Psoas muscle (tissue), 8 donors: ENCODE results near the gene HDLBP. TPM values are rescaled to one million over a fixed set of nuclear protein-coding genes. Genes with fewer than 3 reads are reported as not detected.

Experiments used
- ATAC-seq, 4 donors: fragments of 200-7000 bp; cut with Tn5 transposase; one replicate each; pipeline ENCODE4 v1.9.1; 2020; ENCODE audit warnings: moderate library complexity in 3 of 4, mild to moderate bottlenecking in 2 of 4
- DNase-seq, 2 donors: peaks; one replicate each; pipeline ENCODE4 v3.0.0-alpha.2; 2020
- H3K27ac ChIP-seq: fragments of 200-600 bp; one replicate; pipeline ENCODE4 v1.8.0; 2022
- H3K27me3 ChIP-seq, 3 donors: fragments of 200-600 bp in 1 of 3; one replicate each; pipeline versions ENCODE4 v1.6.1 to v1.8.0; 2013 to 2022; ENCODE audit warnings: low read length in 2 of 3, mild to moderate bottlenecking in 2 of 3, moderate library complexity in 1 of 3; ENCODE audit not compliant: insufficient read depth in 3 of 3
- H3K36me3 ChIP-seq, 2 donors: fragments of 200-600 bp in 1 of 2; one replicate each; pipeline versions ENCODE4 v1.6.1 to v1.8.0; 2013 to 2022; ENCODE audit warnings: low read depth in 1 of 2, mild to moderate bottlenecking in 1 of 2, moderate library complexity in 1 of 2; ENCODE audit not compliant: insufficient read depth in 1 of 2
- H3K4me1 ChIP-seq: fragments of 200-600 bp; one replicate; pipeline ENCODE4 v1.8.0; 2022
- H3K4me3 ChIP-seq: fragments of 200-600 bp; one replicate; pipeline ENCODE4 v1.8.0; 2022; ENCODE audit warnings: mild to moderate bottlenecking
- H3K9me3 ChIP-seq: fragments of 200-600 bp; one replicate; pipeline ENCODE4 v1.8.0; 2022
- CTCF ChIP-seq: fragments of 200-600 bp; IDR thresholded peaks from one replicate; pipeline ENCODE4 v1.8.0; 2022; ENCODE audit warnings: antibody characterized with exemption
- WGBS, 3 donors: extraction: QIAGEN DNeasy Blood & Tissue Kit; methylation state at CpG; one replicate each; pipeline versions ENCODE4 v1.1.6 to v1.1.7; 2013; 5-methylcytosine and 5-hydroxymethylcytosine counted together
- intact Hi-C, 2 donors: fragments of 100-400 bp; cut with DNase I; formaldehyde crosslinking; loops; one replicate each; pipeline versions ENCODE4 v1.11.0 to v1.14.2; 2022
- polyA plus RNA-seq, 3 donors: library from polyadenylated mRNA; stranded (reverse); fragments of 200-250 nt; gene quantifications; one replicate each; pipeline ENCODE4 v1.2.3, GENCODE V29; 2013
- total RNA-seq, 4 donors: library from RNA; stranded (reverse); fragmentation: NEBNext Ultra II Directional in 2 of 4; extraction: Animal tissue kit (Norgen Biotek cat#: 25700) in 2 of 4; gene quantifications; one replicate each; pipeline versions ENCODE4 v1.2.1 to v1.2.4, GENCODE V29; 2021 to 2023
- donor health status: healthy with polysubstance abuse.
- donor health status: DM: no; HTN: no; CAD: no; lungs with moderate emphysema.
- donor health status: Bipolar disorder and iron deficiency.
- donor health status: healthy.
- donor health status: DM: yes; HTN: yes; CAD: no.
- donor health status: DM: no; HTN: no; CAD: no.
- donor health status: DM: no; HTN: no; CAD: no.
- donor health status: DM: yes; HTN: yes; CAD: no.

The HDLBP gene
- total and polyA plus RNA-seq, 7 donors, result 264 to 526 (median 421) TPM

GRCh38 chr2:241314226-241315092 is 1.0 kb downstream of the HDLBP start:
- Histone ChIP-seq H3K4me1 (peaks cover 77% of the 10 kb centered on the region), H3K4me3 (peak overlapping the region; percentile 85), H3K27me3 (no peaks in the 10 kb centered on the region), H3K9me3 (no peaks in the 10 kb centered on the region), H3K27ac (peak overlapping the region; percentile 98), H3K36me3 (no peaks in the 10 kb centered on the region)
- intact Hi-C loops, result loop anchor here (5.0 kb wide), 4 partner anchors 38 to 193 kb away; partner anchors contain the start of genes FARP2 (in 1 of the 2) and STK25 (in 1 of the 2)
- DNase-seq, result no peak
- WGBS, 3 donors, result 4 to 7% (median 4%) methylated on average over 28 to 38 of the region's 38 CpGs
- peak in 2 of 4 donors; percentile 24 to 26 for ATAC-seq
- no peak for TF ChIP-seq CTCF

GRCh38 chr2:241313543-241314095 is 1.9 kb downstream of the HDLBP start:
- DNase-seq (no peak), ATAC-seq (no peak)
- peak overlapping the region; percentile 98 for H3K27ac ChIP-seq
- H3K9me3 ChIP-seq, result no peaks in the 10 kb centered on the region
- no peak for TF ChIP-seq CTCF
- no peaks in the 10 kb centered on the region for H3K36me3 ChIP-seq
- H3K4me3 ChIP-seq, result peak overlapping the region; percentile 85
- H3K4me1 ChIP-seq, result peaks cover 78% of the 10 kb centered on the region
- no peaks in the 10 kb centered on the region for H3K27me3 ChIP-seq
- intact Hi-C loops, result no loop called here
- WGBS, 3 donors, result 80 to 86% (median 83%) methylated on average over 8 of the region's 8 CpGs

GRCh38 chr2:241312082-241312481 is 3.4 kb downstream of the HDLBP start:
- Histone ChIP-seq H3K27ac (peak overlapping the region; percentile 98), H3K9me3 (no peaks in the 10 kb centered on the region), H3K4me3 (no peak overlapping the region), H3K4me1 (peaks cover 77% of the 10 kb centered on the region), H3K27me3 (no peaks in the 10 kb centered on the region), H3K36me3 (no peaks in the 10 kb centered on the region)
- no peak for TF ChIP-seq CTCF
- intact Hi-C loops, result no loop called here
- ATAC-seq (no peak), DNase-seq (no peak)
- WGBS, 3 donors, result 47 to 64% (median 50%) methylated on average over 4 of the region's 4 CpGs

GRCh38 chr2:241310917-241311566 is 4.4 kb downstream of the HDLBP start:
- Histone ChIP-seq H3K4me1 (peaks cover 76% of the 10 kb centered on the region), H3K36me3 (no peaks in the 10 kb centered on the region), H3K4me3 (no peak overlapping the region), H3K27me3 (no peaks in the 10 kb centered on the region), H3K27ac (peak overlapping the region; percentile 98), H3K9me3 (no peaks in the 10 kb centered on the region)
- TF ChIP-seq CTCF, result no peak
- intact Hi-C loops, result no loop called here
- DNase-seq (no peak), ATAC-seq (no peak)
- 90 to 93% (median 92%) methylated on average over 13 of the region's 13 CpGs for WGBS, 3 donors
